ENCODE measurements around the gene USP5.

The USP5 gene

DNA sequence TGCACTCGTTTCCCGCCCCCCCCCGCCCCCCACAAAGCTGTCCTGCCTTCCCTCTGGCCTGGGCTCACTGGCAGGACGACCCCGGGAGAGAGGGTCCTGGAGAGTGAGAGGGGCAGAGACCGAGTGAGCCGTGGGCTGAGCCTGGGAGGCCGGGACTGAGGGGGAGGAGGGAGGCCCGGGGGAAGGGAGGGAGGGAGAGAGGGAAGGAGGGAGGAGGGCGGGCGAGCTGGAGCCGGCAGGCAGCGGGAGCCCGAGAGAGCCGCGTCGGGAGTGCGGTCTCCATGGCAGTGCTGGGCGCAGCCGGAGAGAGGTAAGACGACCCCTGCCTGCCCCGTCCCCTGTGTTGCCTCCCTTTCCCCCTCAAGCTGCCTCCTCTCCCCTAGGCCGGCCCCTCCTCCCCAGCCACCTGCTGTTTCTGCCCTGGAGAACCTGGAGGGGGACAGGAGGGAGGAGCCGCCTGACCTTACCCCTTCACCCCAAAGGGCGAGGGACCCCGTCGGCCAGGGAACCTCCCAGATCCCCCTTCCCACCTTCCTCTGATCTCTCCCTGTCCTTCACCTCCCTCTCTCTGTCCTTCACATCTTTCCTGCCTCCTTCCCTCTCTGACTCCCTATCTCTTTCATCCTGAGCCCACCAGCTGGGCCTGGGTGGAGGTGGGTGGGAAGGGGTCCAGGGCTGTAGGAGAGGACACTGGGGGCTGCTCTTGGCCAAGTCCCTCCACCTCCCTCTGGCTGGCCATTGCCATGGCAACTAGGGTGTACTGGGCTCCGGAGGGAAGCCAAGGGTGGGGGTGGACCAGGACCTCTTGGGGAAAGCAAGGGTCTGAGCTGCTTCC lies 30.1 kb upstream of the USP5 start, which contains the start of gene GPR162:
Gene GPR162 (plus strand): TSS at position 231 of the 835 bp plus-strand sequence. CDS start 2,078 bp downstream, outside the sequence.
- H3K4me3 ChIP-seq (ENCODE audit: control insufficient read depth, low read depth, low read length): peak within 1 kb of the TSS; percentile 41
- DNase-seq (ENCODE audit: low read depth): no peak

DNA sequence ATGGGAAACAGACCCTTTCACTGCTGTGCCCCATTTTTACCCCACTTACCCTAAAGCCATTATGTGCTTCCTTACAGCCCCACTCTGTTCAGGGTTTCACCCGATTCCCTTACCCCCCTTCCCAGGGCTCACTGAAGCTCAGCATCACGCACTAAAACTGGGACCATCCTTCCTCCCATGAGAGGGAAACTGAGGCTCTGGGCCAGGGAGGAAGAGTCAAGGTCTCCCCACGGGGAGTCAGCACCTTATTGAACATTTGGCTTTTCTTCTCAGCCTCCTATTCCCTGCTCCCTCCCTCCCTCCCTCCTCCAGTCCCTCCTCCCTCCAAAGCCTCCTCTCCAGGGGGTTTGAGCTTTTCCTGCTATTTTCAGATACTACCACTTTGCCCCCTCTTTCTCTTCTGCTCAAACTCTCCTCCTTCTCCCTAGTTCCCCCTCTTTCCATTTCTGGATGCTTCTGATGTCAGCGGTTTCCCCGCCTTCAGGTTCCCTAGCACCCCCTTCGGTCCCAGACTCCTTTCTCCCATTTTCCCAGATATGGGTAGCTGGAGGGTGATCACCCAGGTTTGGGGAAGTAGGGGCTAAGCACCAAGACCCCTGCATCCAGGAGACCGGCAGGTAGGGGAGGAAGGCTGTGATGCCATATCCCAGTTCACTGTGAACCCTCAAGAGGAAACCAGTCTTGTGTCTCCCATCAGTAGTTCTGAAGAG lies 29.4 kb upstream of the USP5 start:
- TF ChIP-seq, protein P1, sequence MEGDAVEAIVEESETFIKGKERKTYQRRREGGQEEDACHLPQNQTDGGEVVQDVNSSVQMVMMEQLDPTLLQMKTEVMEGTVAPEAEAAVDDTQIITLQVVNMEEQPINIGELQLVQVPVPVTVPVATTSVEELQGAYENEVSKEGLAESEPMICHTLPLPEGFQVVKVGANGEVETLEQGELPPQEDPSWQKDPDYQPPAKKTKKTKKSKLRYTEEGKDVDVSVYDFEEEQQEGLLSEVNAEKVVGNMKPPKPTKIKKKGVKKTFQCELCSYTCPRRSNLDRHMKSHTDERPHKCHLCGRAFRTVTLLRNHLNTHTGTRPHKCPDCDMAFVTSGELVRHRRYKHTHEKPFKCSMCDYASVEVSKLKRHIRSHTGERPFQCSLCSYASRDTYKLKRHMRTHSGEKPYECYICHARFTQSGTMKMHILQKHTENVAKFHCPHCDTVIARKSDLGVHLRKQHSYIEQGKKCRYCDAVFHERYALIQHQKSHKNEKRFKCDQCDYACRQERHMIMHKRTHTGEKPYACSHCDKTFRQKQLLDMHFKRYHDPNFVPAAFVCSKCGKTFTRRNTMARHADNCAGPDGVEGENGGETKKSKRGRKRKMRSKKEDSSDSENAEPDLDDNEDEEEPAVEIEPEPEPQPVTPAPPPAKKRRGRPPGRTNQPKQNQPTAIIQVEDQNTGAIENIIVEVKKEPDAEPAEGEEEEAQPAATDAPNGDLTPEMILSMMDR (conservative IDR thresholded peaks at IDR 0.05; ENCODE audit: control insufficient read depth, insufficient read depth, low read depth, low read length): no peak
- H3K4me3 ChIP-seq (ENCODE audit: control insufficient read depth, low read depth, low read length): no peak overlapping the region
- no peak for DNase-seq (ENCODE audit: low read depth)

More for the DNA sequence above, 30.1 kb upstream of the USP5 start, which contains the start of gene GPR162:
- TF ChIP-seq, protein P1 (conservative IDR thresholded peaks at IDR 0.05; ENCODE audit: control insufficient read depth, insufficient read depth, low read depth, low read length): no peak

GRCh38 chr12:6823182-6824084 lies 28.5 kb upstream of the USP5 start:
- H3K4me3 ChIP-seq (ENCODE audit: control insufficient read depth, low read depth, low read length): no peak overlapping the region
- DNase-seq (ENCODE audit: low read depth): no peak
- TF ChIP-seq, protein P1 (conservative IDR thresholded peaks at IDR 0.05; ENCODE audit: control insufficient read depth, insufficient read depth, low read depth, low read length): no peak

DNA sequence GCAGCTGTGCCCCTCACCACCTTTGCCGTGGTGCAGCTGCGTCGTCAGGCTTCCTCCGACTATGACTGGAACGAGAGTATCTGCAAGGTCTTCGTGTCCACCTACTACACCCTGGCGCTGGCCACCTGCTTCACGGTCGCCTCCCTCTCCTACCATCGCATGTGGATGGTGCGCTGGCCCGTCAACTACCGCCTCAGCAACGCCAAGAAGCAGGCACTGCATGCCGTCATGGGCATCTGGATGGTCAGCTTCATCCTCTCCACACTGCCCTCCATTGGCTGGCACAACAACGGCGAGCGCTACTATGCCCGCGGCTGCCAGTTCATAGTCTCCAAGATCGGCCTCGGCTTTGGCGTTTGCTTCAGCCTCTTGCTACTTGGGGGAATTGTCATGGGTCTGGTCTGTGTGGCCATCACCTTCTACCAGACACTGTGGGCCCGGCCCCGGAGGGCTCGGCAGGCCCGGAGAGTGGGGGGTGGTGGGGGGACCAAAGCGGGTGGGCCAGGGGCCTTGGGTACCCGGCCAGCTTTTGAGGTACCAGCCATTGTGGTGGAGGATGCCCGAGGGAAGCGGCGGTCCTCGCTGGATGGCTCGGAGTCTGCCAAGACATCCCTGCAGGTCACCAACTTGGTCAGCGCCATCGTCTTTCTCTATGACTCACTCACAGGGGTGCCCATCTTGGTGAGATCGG lies 27.7 kb upstream of the USP5 start:
- DNase-seq (ENCODE audit: low read depth): no peak
- TF ChIP-seq, protein P1 (conservative IDR thresholded peaks at IDR 0.05; ENCODE audit: control insufficient read depth, insufficient read depth, low read depth, low read length): no peak
- H3K4me3 ChIP-seq (ENCODE audit: control insufficient read depth, low read depth, low read length): no peak overlapping the region

GRCh38 chr12:6824901-6825381 lies 27.0 kb upstream of the USP5 start:
- peak; percentile 60 for DNase-seq (ENCODE audit: low read depth)
- TF ChIP-seq, protein P1 (conservative IDR thresholded peaks at IDR 0.05; ENCODE audit: control insufficient read depth, insufficient read depth, low read depth, low read length): no peak
- H3K4me3 ChIP-seq (ENCODE audit: control insufficient read depth, low read depth, low read length): peak overlapping the region; percentile 48

Data from fibroblast of mammary gland (primary cell).